ENCODE measurements around the gene ANAPC2. TPM values are rescaled to one million over a fixed set of nuclear protein-coding genes. Genes with fewer than 3 reads are reported as not detected.

ANAPC2 gene
- total RNA-seq, 1 experiment from 2014 or later, result 80.9 TPM

- ATAC-seq (no peak), DNase-seq (ENCODE audit: low spot score) (no peak)
- Mint-ChIP-seq H3K4me3 (no peak overlapping the region), H3K4me1 (peaks cover 16% of the 10 kb centered on the region), H3K27ac (no peak overlapping the region), H3K27me3 (ENCODE audit: low read depth) (no peaks in the 10 kb centered on the region), H3K36me3 (no peaks in the 10 kb centered on the region; the same call in 1 of the 2 replicates), H3K9me3 (no peaks in the 10 kb centered on the region)
- ChIA-PET POLR2A (interaction anchor here (1.1 to 1.2 kb wide), 2 partner anchors 20 to 25 kb away, joined by 3 to 5 read pairs; partner anchors contain the start of gene TMEM210), CTCF (interaction anchor here (0.7 to 1.6 kb wide), 6 partner anchors 15 to 191 kb away, joined by 3 to 8 read pairs (median 4); no protein-coding TSS in a partner anchor)
- TF ChIP-seq NR1H2 (CRISPR knock-in tag; IDR thresholded peaks at IDR 0.05) (no peak), ATF3 (CRISPR knock-in tag; conservative IDR thresholded peaks at IDR 0.05) (no peak), HMGA2 (CRISPR knock-in tag; IDR thresholded peaks at IDR 0.05) (no peak), ETV6 (CRISPR knock-in tag; IDR thresholded peaks at IDR 0.05) (no peak), KAT7 (CRISPR knock-in tag; IDR thresholded peaks at IDR 0.05; ENCODE audit: borderline replicate concordance) (no peak), MAX (CRISPR knock-in tag; IDR thresholded peaks at IDR 0.05) (no peak), ELF4 (CRISPR knock-in tag; IDR thresholded peaks at IDR 0.05; ENCODE audit: low read depth) (no peak)
- TF ChIP-seq, protein P1, sequence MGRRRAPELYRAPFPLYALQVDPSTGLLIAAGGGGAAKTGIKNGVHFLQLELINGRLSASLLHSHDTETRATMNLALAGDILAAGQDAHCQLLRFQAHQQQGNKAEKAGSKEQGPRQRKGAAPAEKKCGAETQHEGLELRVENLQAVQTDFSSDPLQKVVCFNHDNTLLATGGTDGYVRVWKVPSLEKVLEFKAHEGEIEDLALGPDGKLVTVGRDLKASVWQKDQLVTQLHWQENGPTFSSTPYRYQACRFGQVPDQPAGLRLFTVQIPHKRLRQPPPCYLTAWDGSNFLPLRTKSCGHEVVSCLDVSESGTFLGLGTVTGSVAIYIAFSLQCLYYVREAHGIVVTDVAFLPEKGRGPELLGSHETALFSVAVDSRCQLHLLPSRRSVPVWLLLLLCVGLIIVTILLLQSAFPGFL (CRISPR knock-in tag; IDR thresholded peaks at IDR 0.05; ENCODE audit: borderline replicate concordance), result no peak
- TF ChIP-seq, protein P2, sequence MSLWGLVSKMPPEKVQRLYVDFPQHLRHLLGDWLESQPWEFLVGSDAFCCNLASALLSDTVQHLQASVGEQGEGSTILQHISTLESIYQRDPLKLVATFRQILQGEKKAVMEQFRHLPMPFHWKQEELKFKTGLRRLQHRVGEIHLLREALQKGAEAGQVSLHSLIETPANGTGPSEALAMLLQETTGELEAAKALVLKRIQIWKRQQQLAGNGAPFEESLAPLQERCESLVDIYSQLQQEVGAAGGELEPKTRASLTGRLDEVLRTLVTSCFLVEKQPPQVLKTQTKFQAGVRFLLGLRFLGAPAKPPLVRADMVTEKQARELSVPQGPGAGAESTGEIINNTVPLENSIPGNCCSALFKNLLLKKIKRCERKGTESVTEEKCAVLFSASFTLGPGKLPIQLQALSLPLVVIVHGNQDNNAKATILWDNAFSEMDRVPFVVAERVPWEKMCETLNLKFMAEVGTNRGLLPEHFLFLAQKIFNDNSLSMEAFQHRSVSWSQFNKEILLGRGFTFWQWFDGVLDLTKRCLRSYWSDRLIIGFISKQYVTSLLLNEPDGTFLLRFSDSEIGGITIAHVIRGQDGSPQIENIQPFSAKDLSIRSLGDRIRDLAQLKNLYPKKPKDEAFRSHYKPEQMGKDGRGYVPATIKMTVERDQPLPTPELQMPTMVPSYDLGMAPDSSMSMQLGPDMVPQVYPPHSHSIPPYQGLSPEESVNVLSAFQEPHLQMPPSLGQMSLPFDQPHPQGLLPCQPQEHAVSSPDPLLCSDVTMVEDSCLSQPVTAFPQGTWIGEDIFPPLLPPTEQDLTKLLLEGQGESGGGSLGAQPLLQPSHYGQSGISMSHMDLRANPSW (CRISPR knock-in tag; conservative IDR thresholded peaks at IDR 0.05; ENCODE audit: low read depth), result no peak
- TF ChIP-seq, protein P3, sequence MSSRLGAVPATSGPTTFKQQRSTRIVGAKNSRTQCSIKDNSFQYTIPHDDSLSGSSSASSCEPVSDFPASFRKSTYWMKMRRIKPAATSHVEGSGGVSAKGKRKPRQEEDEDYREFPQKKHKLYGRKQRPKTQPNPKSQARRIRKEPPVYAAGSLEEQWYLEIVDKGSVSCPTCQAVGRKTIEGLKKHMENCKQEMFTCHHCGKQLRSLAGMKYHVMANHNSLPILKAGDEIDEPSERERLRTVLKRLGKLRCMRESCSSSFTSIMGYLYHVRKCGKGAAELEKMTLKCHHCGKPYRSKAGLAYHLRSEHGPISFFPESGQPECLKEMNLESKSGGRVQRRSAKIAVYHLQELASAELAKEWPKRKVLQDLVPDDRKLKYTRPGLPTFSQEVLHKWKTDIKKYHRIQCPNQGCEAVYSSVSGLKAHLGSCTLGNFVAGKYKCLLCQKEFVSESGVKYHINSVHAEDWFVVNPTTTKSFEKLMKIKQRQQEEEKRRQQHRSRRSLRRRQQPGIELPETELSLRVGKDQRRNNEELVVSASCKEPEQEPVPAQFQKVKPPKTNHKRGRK (CRISPR knock-in tag; IDR thresholded peaks at IDR 0.05; ENCODE audit: borderline replicate concordance), result no peak
- TF ChIP-seq, protein P4, sequence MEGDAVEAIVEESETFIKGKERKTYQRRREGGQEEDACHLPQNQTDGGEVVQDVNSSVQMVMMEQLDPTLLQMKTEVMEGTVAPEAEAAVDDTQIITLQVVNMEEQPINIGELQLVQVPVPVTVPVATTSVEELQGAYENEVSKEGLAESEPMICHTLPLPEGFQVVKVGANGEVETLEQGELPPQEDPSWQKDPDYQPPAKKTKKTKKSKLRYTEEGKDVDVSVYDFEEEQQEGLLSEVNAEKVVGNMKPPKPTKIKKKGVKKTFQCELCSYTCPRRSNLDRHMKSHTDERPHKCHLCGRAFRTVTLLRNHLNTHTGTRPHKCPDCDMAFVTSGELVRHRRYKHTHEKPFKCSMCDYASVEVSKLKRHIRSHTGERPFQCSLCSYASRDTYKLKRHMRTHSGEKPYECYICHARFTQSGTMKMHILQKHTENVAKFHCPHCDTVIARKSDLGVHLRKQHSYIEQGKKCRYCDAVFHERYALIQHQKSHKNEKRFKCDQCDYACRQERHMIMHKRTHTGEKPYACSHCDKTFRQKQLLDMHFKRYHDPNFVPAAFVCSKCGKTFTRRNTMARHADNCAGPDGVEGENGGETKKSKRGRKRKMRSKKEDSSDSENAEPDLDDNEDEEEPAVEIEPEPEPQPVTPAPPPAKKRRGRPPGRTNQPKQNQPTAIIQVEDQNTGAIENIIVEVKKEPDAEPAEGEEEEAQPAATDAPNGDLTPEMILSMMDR (IDR thresholded peaks at IDR 0.05), result no peak
These were observed 4.1 kb upstream of the ANAPC2 start for GRCh38 chr9:137192448-137192780.

- CTCF ChIA-PET, result interaction anchor here (1.2 to 1.6 kb wide), 5 partner anchors 15 to 190 kb away, joined by 3 to 8 read pairs (median 5); no protein-coding TSS in a partner anchor
These were observed 3.5 kb upstream of the ANAPC2 start for GRCh38 chr9:137191691-137192447.

More at GRCh38 chr9:137191691-137192447, 3.5 kb upstream of the ANAPC2 start:
- no peak overlapping the region for H3K27ac Mint-ChIP-seq
- no peaks in the 10 kb centered on the region; the same call in 1 of the 2 replicates for H3K36me3 Mint-ChIP-seq
- no peak overlapping the region for H3K4me3 Mint-ChIP-seq
- POLR2A ChIA-PET, result interaction anchor here (1.1 to 2.3 kb wide), 3 partner anchors 9 to 25 kb away, joined by 3 to 13 read pairs (median 5); partner anchors contain the start of genes TMEM210 and TPRN
- DNase-seq (ENCODE audit: low spot score) (no peak), ATAC-seq (no peak)
- no peaks in the 10 kb centered on the region for H3K9me3 Mint-ChIP-seq
- no peaks in the 10 kb centered on the region for H3K27me3 Mint-ChIP-seq (ENCODE audit: low read depth)
- TF ChIP-seq NR3C1 (CRISPR knock-in tag; conservative IDR thresholded peaks at IDR 0.05; ENCODE audit: low read depth) (no peak), CREB1 (CRISPR knock-in tag; IDR thresholded peaks at IDR 0.05) (no peak), ELF4 (CRISPR knock-in tag; IDR thresholded peaks at IDR 0.05; ENCODE audit: low read depth) (no peak)
- H3K4me1 Mint-ChIP-seq, result peaks cover 22% of the 10 kb centered on the region

Data from WTC11 (cell line).